Kidney (tissue), 14 donors: ENCODE results near the gene NOS2. TPM values are rescaled to one million over a fixed set of nuclear protein-coding genes. Genes with fewer than 3 reads are reported as not detected.
"Not testable (repeated sequence)": the region's sequence is repeated elsewhere in the genome, so short reads cannot be mapped to it uniquely, and the experiment has no call there.

Source experiments
- DNase-seq, 5 donors: peaks; one replicate each; pipeline ENCODE4 v3.0.0-alpha.2; 2013 to 2020
- FAIRE-seq: peaks from 2 replicates; lab custom pipeline; 2012; peaks lifted over from hg19 to GRCh38; lab: Jason Lieb, UNC
- H3K27ac ChIP-seq, 2 donors: one replicate each; pipeline ENCODE4 v1.7.0; 2013; ENCODE audit warnings: low read depth in 2 of 2, low read length in 2 of 2, inconsistent platforms in 1 of 2
- H3K27me3 ChIP-seq: one replicate; pipeline ENCODE4 v1.7.1; 2013; ENCODE audit warnings: low read length, inconsistent platforms; ENCODE audit not compliant: control insufficient read depth, insufficient read depth
- H3K36me3 ChIP-seq, 3 donors: one replicate each; pipeline versions ENCODE4 v1.7.0 to v1.7.1; 2013; ENCODE audit warnings: low read length in 3 of 3, control low read depth in 1 of 3, inconsistent platforms in 1 of 3; ENCODE audit not compliant: insufficient read depth in 3 of 3, control insufficient read depth in 2 of 3
- H3K4me1 ChIP-seq, 3 donors: one replicate each; pipeline versions ENCODE4 v1.7.0 to v1.7.1; 2013; ENCODE audit warnings: low read length in 3 of 3, inconsistent platforms in 1 of 3, low read depth in 1 of 3; ENCODE audit not compliant: control insufficient read depth in 2 of 3, insufficient read depth in 2 of 3
- H3K4me3 ChIP-seq, 3 donors: one replicate each; pipeline versions ENCODE4 v1.7.0 to v1.8.1; 2013; ENCODE audit warnings: low read length in 3 of 3, control low read depth in 1 of 3, inconsistent platforms in 1 of 3
- H3K9ac ChIP-seq, 3 donors: one replicate each; pipeline versions ENCODE4 v1.7.0 to v1.7.1; 2013; ENCODE audit warnings: low read length in 3 of 3, control low read depth in 1 of 3, inconsistent platforms in 1 of 3
- H3K9me3 ChIP-seq, 3 donors: one replicate each; pipeline versions ENCODE4 v1.7.0 to v1.7.1; 2013; ENCODE audit warnings: low read length in 3 of 3, control low read depth in 1 of 3, inconsistent platforms in 1 of 3; ENCODE audit not compliant: control insufficient read depth in 2 of 3, insufficient read depth in 1 of 3
- CTCF ChIP-seq: IDR thresholded peaks from 3 replicates; pipeline ENCODE4 v1.5.1; 2012; ENCODE audit warnings: mild to moderate bottlenecking, moderate library complexity, borderline replicate concordance; ENCODE audit not compliant: insufficient read depth; ENCODE audit errors: extremely low read depth
- intact Hi-C: fragments of 100-400 bp; cut with DNase I; formaldehyde crosslinking; loops from one replicate; pipeline ENCODE4 v1.11.1; 2022
- polyA plus RNA-seq: library from polyadenylated mRNA; stranded (reverse); fragments of 350-450 nt; fragmentation: Illumina TruSeq; extraction: RNeasy Lipid Tissue Mini Kit (QIAGEN cat#74804); gene quantifications from one replicate; pipeline ENCODE4 v1.2.3, GENCODE V29; 2014; ENCODE audit warnings: low read depth, low replicate concordance; ENCODE audit not compliant: insufficient read depth
- total RNA-seq: library from RNA; stranded (reverse); fragmentation: NEBNext Ultra II Directional; extraction: Animal tissue kit (Norgen Biotek cat#: 25700); gene quantifications from one replicate; pipeline ENCODE4 v1.2.1, GENCODE V29; 2021
- donor health status: control.
- donor health status: control.
- donor health status: control.
- donor health status: control.
- donor health status: control.
- donor health status: DM: yes; HTN: yes; CAD: no.
- donor health status: Normal renal cell carcinoma (clear cell type).

The NOS2 gene
- total and polyA plus RNA-seq, 2 donors from 2014 or later, result 0.37 to 0.57 TPM

- Histone ChIP-seq H3K9me3 (no peaks in the 10 kb centered on the region), H3K4me3 (no peak overlapping the region), H3K27ac (no peak overlapping the region), H3K4me1 (no peaks in the 10 kb centered on the region), H3K27me3 (no peaks in the 10 kb centered on the region), H3K9ac (no peak overlapping the region), H3K36me3 (no peaks in the 10 kb centered on the region)
- TF ChIP-seq CTCF, result no peak
- intact Hi-C loops, result no loop called here
- DNase-seq (peak in 2 of 5 donors; percentile 7 to 8), FAIRE-seq (no peak)
Measured at GRCh38 chr17:27733773-27734172, 66.6 kb downstream of the NOS2 start.

GRCh38 chr17:27732746-27733145 is 67.6 kb downstream of the NOS2 start:
- intact Hi-C loops, FAIRE-seq, H3K9me3 ChIP-seq, H3K27ac ChIP-seq, H3K9ac ChIP-seq, H3K27me3 ChIP-seq, H3K4me1 ChIP-seq, H3K36me3 ChIP-seq, H3K4me3 ChIP-seq: not testable (repeated sequence)
- DNase-seq, result peak in 1 of 5 donors; percentile 7

GRCh38 chr17:27725982-27726381 is 74.3 kb downstream of the NOS2 start:
- FAIRE-seq, intact Hi-C loops, H3K27me3 ChIP-seq, H3K9me3 ChIP-seq, H3K27ac ChIP-seq, H3K9ac ChIP-seq, H3K36me3 ChIP-seq, H3K4me3 ChIP-seq, H3K4me1 ChIP-seq, DNase-seq: not testable (repeated sequence)

GRCh38 chr17:27721797-27722196 is 78.5 kb downstream of the NOS2 start:
- no peaks in the 10 kb centered on the region for H3K36me3 ChIP-seq
- intact Hi-C loops, result no loop called here
- H3K27ac ChIP-seq, result no peak overlapping the region
- H3K9ac ChIP-seq, result no peak overlapping the region
- no peak for TF ChIP-seq CTCF
- DNase-seq (no peak), FAIRE-seq (no peak)
- H3K9me3 ChIP-seq, result no peaks in the 10 kb centered on the region
- no peaks in the 10 kb centered on the region for H3K27me3 ChIP-seq
- no peaks in the 10 kb centered on the region for H3K4me1 ChIP-seq
- no peak overlapping the region for H3K4me3 ChIP-seq

Other genes starting within 250 kb of the NOS2 start
- 50.8 TPM for gene LGALS9, start 169.3 kb downstream of the NOS2 start, total RNA-seq
- 16.4 TPM for gene LGALS9, start 169.3 kb downstream of the NOS2 start, polyA plus RNA-seq
- gene LYRM9, start 92.8 kb upstream of the NOS2 start, total RNA-seq, result 21.7 TPM
- 29.1 TPM for gene LYRM9, start 92.8 kb upstream of the NOS2 start, polyA plus RNA-seq
- gene NLK, start 242.1 kb upstream of the NOS2 start, total RNA-seq, result 31.3 TPM
- 20.2 TPM for gene NLK, start 242.1 kb upstream of the NOS2 start, polyA plus RNA-seq